ENCODE data around the gene ABCC11.

Gene ABCC11

DNA sequence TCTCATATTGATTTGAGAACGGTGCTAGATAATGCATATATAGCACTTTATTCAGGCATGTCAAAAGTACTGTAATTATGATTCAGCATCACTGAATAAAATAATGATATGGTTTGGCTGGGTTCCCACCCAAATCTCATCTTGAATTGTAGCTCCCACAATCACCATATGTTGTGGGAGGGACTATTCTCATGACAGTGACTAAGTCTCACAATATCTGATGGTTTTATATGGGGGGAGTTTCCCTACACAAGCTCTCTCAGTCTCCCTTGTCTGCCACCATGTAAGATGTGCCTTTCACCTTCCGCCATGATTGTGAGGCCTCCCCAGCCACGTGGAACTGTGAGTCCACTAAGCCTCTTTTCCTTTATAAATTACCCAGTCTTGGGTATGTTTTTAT lies 28.9 kb downstream of the ABCC11 start:
- no peak overlapping the region for H3K27ac ChIP-seq
- TF ChIP-seq CTCF (conservative IDR thresholded peaks at IDR 0.05) (no peak), ZFX (IDR thresholded peaks at IDR 0.05) (no peak)

GRCh38 chr16:48217708-48218107 lies 29.6 kb downstream of the ABCC11 start:
- H3K27ac ChIP-seq: no peak overlapping the region
- TF ChIP-seq CTCF (conservative IDR thresholded peaks at IDR 0.05): no peak
- TF ChIP-seq ZFX (IDR thresholded peaks at IDR 0.05): no peak

DNA sequence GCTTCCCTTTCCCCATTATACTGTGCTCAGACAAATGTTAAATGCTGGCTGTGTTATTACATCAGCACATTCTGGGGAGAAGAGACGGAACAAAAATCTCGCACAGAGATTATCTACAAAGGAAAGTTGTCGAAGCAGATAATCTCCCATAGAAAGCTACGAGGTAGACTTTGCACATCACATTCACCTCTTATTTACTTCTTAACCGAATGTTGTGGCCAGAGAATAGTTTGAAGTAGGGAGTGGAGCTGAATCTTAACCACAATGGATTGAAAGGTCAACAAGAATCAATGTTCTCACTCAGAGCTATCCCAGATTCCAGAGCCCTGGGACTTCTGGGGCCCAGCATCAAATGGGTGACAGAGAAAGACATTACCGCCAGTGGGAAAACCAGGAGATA lies 31.6 kb downstream of the ABCC11 start:
- no peak for TF ChIP-seq ZFX (IDR thresholded peaks at IDR 0.05)
- TF ChIP-seq CTCF (conservative IDR thresholded peaks at IDR 0.05): no peak

GRCh38 chr16:48212033-48212432 lies 35.3 kb downstream of the ABCC11 start:
- no peak overlapping the region for H3K27ac ChIP-seq
- no peak for TF ChIP-seq CTCF (conservative IDR thresholded peaks at IDR 0.05)
- TF ChIP-seq ZFX (IDR thresholded peaks at IDR 0.05): no peak

More for the DNA sequence above, 31.6 kb downstream of the ABCC11 start:
- H3K27ac ChIP-seq: no peak overlapping the region

DNA sequence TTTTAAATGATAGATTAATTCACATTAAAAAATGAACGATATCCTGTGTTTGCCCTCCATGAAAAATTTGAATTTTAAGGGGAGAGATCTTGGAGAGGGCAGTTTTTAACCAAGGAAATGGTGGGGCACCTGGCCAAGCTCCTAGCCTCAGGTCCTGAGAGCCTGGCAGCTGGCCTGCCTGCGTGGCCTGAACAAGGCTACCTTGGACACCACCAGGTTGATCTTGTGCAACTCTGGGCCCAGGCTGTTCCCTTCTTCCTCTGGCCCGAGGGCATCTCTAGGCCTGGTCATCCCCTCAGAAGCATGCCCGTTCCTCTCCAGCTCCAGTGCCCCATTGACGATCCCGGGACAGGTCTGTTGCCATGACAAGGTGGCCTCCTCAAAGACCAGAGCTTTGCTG lies 36.6 kb downstream of the ABCC11 start:
- no peak overlapping the region; the same call in 1 of the 2 replicates for H3K27ac ChIP-seq
- TF ChIP-seq CTCF (conservative IDR thresholded peaks at IDR 0.05) (no peak), ZFX (IDR thresholded peaks at IDR 0.05) (no peak)

DNA sequence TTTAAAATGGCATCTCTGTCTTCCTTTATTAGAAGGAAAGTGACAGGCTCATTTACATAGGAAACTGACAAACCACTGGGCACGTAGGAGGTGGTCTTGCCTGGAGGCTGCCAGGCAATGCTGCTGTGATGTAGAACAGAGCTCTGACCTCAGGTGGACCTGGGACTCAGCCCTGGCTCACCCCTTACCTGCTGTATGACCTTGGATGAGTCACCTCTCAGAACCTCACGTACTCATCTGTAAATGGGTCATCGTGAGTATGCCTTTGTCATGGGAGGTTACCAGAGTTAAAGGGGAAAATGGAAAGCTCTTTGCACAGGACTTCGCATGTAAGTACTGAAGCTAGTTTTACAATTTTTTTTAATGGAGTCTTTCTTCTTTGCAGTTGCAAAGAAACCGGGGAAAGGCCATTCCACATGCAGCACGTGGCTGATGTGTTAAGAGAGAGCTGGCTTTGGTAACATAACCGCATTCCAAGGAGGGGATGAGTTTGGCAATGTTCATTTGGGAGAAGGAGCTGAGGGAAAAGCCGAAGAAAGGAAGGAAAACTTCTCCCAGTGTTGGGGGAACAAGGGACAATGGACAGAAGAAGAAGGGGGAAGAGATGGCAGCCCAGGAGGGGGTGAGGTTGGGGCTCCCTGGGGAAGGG lies 40.6 kb downstream of the ABCC11 start:
- no peak for TF ChIP-seq CTCF (conservative IDR thresholded peaks at IDR 0.05)
- no peak for TF ChIP-seq ZFX (IDR thresholded peaks at IDR 0.05)
- no peak overlapping the region for H3K27ac ChIP-seq

DNA sequence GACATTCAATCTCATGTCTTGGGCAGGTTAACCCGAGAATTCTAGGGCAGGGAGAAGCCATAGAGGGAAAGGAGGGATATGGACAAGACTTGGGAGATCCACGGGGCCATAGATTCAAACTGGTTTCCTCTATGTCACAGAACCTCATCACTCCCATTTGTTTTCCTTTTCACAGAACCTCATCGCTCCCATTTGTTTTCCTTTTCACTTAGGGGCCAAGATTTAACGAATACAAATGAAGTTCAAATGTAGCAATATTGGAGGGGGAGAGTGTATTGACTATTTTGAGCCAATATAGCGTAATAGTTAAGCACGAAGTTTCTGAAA lies 42.6 kb downstream of the ABCC11 start:
- TF ChIP-seq CTCF (conservative IDR thresholded peaks at IDR 0.05): no peak
- TF ChIP-seq ZFX (IDR thresholded peaks at IDR 0.05): no peak
- H3K27ac ChIP-seq: no peak overlapping the region
